ENCODE data around the gene VPS4B.
A peak's percentile ranks its signal among the peaks of the same experiment; 100 is the strongest.

The VPS4B gene

DNA sequence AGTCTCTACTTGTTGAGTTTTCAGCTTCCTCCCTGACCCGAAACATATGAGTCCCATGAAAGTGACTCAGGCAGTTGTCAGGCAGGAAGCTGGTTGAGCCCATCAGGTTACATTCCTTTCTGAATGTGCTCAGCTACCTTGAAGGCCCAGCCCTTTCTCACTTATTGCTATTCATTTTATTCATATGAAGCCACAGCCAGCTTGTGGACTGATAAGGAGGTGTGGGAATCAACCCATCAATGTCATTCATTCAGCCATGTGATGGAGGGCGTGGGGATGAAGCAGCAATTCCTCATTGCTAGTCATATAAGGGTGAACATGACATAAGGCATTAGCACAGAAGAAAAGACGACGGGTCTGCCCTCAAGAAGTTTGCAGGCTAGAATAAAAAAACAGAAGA is 5.3 kb upstream of the VPS4B start:
- no peak for DNase-seq

DNA sequence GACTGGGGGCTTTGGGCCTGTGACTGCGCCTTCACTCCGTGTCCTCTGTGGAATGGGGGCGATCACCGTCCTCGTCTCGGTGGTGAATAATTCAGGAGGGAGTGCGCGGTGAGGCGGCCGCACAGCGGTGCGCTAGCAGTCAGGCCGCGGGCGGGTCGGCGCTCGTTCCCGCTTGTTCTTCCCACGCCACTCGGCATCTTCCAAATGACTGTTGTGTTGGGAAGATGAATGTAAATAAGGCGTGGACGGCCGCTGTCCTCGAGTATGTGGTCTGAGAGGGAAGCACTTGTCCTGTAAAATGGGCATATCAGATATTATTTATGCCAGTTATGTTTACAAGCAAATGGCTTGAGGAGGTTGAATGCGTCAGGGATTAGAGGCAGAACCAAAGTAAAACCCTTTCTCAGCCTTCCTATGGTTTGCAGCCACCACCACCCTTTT is 608 bp upstream of the VPS4B start:
- H3K4me3 ChIP-seq (ENCODE audit: low read depth, low read length): peak overlapping the region; percentile 82
- no peaks in the 10 kb centered on the region for H3K9me3 ChIP-seq
- TF ChIP-seq, protein P1, sequence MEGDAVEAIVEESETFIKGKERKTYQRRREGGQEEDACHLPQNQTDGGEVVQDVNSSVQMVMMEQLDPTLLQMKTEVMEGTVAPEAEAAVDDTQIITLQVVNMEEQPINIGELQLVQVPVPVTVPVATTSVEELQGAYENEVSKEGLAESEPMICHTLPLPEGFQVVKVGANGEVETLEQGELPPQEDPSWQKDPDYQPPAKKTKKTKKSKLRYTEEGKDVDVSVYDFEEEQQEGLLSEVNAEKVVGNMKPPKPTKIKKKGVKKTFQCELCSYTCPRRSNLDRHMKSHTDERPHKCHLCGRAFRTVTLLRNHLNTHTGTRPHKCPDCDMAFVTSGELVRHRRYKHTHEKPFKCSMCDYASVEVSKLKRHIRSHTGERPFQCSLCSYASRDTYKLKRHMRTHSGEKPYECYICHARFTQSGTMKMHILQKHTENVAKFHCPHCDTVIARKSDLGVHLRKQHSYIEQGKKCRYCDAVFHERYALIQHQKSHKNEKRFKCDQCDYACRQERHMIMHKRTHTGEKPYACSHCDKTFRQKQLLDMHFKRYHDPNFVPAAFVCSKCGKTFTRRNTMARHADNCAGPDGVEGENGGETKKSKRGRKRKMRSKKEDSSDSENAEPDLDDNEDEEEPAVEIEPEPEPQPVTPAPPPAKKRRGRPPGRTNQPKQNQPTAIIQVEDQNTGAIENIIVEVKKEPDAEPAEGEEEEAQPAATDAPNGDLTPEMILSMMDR (IDR thresholded peaks at IDR 0.05; ENCODE audit: low read depth, low read length): no peak
- no peaks in the 10 kb centered on the region for H3K4me1 ChIP-seq
- DNase-seq: no peak
- H3K36me3 ChIP-seq: no peaks in the 10 kb centered on the region
- H3K27me3 ChIP-seq: no peaks in the 10 kb centered on the region

More for the DNA sequence above, 5.3 kb upstream of the VPS4B start:
- no peaks in the 10 kb centered on the region for H3K36me3 ChIP-seq
- TF ChIP-seq, protein P1 (IDR thresholded peaks at IDR 0.05; ENCODE audit: low read depth, low read length): no peak
- H3K4me3 ChIP-seq (ENCODE audit: low read depth, low read length): no peak overlapping the region
- no peaks in the 10 kb centered on the region for H3K27me3 ChIP-seq
- no peaks in the 10 kb centered on the region for H3K4me1 ChIP-seq
- no peaks in the 10 kb centered on the region for H3K9me3 ChIP-seq

DNA sequence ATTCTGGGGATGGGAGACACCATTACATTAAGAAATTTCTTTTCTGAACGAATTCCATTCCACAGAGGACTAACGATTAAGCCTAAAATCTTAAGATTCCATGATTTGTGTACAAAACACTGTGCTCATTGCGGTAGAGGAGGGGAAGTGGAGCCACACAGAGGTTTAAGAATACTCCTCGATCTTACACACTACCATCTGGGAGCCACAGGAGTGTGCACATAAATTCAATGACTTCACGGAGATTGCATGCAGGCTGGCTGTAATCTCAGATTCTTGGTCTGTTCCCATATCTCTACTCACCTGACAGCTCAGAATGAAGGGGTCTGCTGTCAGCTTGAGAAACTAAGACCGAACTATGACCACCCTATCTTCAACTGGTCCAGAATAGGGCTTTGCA is 762 bp downstream of the VPS4B start:
- Histone ChIP-seq H3K36me3 (no peaks in the 10 kb centered on the region), H3K4me1 (no peaks in the 10 kb centered on the region), H3K27me3 (no peaks in the 10 kb centered on the region), H3K4me3 (ENCODE audit: low read depth, low read length) (peak overlapping the region; percentile 82), H3K9me3 (no peaks in the 10 kb centered on the region)
- TF ChIP-seq, protein P1 (IDR thresholded peaks at IDR 0.05; ENCODE audit: low read depth, low read length): no peak
- DNase-seq: no peak

DNA sequence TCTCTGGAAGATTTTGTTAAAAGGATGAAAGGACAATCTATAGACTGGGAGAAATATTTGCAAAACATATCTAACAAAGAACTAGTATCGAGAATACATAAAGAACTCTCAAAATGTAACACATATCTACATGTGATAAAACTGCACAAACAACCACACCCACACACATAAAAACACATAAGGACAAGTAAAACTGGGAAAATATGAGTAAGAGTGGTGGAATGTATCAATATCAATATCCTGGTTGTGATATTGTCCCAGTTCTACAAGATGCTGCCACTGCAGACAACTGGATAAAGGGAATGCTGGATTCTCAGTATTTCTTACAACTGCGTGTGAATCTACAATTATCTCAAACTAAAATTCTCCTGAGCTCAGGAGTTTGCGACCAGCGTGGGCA is 9.3 kb downstream of the VPS4B start:
- Histone ChIP-seq H3K9me3 (no peaks in the 10 kb centered on the region), H3K27me3 (no peaks in the 10 kb centered on the region), H3K4me3 (ENCODE audit: low read depth, low read length) (no peak overlapping the region), H3K4me1 (no peaks in the 10 kb centered on the region), H3K36me3 (no peaks in the 10 kb centered on the region; the same call in 1 of the 2 replicates)
- TF ChIP-seq, protein P1 (IDR thresholded peaks at IDR 0.05; ENCODE audit: low read depth, low read length): no peak
- DNase-seq: no peak

DNA sequence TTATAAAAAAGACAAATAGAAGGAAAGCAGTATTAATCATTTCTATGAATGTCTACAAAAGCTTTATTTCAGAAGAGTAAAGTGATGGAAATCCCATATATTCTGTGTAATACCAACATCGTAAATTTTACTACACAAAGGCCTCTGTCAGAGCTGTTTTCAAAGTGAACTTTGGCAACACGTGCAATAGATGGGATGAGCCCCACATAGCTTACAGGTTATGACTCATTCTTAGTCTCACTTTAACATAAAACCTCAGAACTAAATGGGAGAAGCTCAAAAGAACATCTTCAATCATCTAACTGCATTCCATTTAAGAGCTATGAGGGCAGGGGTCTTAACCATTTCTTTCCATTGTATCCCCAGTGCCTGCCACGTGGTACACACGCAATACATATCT is 11.5 kb downstream of the VPS4B start:
- TF ChIP-seq, protein P1 (IDR thresholded peaks at IDR 0.05; ENCODE audit: low read depth, low read length): no peak
- H3K4me1 ChIP-seq: no peaks in the 10 kb centered on the region
- no peaks in the 10 kb centered on the region for H3K9me3 ChIP-seq
- DNase-seq: no peak
- no peaks in the 10 kb centered on the region for H3K27me3 ChIP-seq
- H3K36me3 ChIP-seq: no peaks in the 10 kb centered on the region; the same call in 1 of the 2 replicates
- H3K4me3 ChIP-seq (ENCODE audit: low read depth, low read length): no peak overlapping the region

DNA sequence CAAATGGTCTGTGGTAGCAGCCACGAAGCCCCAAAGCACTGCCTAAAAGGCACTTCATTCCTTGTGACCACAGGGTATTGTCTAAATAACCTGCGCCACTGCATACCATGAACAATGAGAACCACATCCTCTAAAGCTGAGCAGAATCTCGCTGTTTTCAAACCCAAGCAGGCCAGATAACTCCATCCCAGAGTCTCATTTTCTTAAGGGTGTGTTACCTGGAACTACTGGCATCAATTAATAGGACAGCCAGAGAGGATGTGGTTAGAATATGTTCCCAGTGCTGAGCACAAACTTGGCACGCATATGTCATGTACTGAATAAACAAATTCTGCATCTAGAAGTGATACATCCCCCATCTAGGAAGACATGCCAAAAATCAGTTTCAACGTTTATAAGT is 13.0 kb downstream of the VPS4B start:
- Histone ChIP-seq H3K27me3 (no peaks in the 10 kb centered on the region), H3K4me3 (ENCODE audit: low read depth, low read length) (no peak overlapping the region), H3K4me1 (no peaks in the 10 kb centered on the region), H3K36me3 (no peaks in the 10 kb centered on the region), H3K9me3 (no peaks in the 10 kb centered on the region)
- no peak for DNase-seq
- TF ChIP-seq, protein P1 (IDR thresholded peaks at IDR 0.05; ENCODE audit: low read depth, low read length): no peak

Measured in BE2C (cell line).